Activated T-cell treated with anti-CD3 and anti-CD28 coated beads for 1 hour (primary cell): ENCODE results near the gene MTPN.

Experiments
- DNase-seq: peaks from one replicate; pipeline ENCODE4 v3.0.0-alpha.2; 2020; ENCODE audit warnings: low read depth

Gene MTPN

GRCh38 chr7:135924302-135924701, 52.9 kb downstream of the MTPN start:
- DNase-seq, result no peak

GRCh38 chr7:135922263-135922662, 54.9 kb downstream of the MTPN start:
- no peak for DNase-seq

GRCh38 chr7:135920478-135920877, 56.7 kb downstream of the MTPN start:
- no peak for DNase-seq

DNA sequence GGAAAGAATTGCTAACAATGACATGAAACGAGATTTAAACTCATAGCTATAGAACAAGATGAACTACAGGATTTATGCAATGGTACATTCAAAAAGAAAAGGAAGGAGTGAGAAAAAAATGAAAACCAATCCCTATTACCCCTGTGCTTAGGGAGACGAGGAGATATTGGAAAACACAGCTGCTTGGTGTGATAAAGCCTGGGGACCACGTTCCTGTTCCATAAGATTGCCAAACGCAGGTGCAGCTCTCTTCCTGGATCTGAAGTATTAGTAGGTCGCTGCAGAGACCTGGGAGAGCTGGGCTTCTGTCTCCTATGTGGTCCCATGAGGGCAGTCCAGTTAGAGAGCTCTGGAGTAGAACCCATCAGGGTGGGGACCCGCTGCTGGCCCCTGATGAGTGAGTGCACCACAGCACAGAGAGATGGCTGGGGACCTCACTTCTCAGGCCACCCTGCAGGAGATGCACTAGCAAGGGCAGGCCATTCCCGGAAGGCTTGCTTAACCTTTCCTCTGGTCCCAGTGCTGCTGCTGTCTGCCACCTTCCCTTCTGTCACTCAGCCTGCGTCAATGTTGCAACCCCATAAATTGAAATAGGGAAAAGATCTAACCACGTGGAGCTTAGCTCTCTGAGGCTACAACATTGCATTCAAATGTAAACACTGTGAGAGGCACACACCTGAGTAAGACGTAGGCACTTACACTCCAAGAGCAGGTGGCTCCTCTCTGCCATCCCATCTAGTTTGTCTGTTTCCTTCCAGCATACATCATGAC, 57.9 kb downstream of the MTPN start:
- no peak for DNase-seq

DNA sequence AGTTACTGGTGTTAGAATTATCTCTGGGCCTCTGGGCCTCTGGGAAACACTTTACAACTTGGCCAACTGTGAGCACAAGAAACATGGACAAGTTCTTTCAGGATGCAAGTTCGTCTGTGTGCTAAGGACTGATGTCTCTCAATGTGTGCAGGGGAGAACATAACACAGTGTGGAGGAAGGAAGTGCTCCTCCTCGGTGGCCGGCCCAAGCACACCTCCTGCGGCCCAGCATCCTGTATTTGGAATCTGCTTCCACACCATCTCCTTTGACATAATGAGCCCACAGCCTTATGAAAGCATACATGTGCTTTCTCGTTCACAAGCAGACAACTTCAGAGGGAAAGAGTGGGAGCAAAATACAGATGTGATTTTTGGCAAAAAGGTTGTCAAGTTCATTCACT, 59.0 kb downstream of the MTPN start:
- no peak for DNase-seq

GRCh38 chr7:135917721-135918120, 59.4 kb downstream of the MTPN start:
- no peak for DNase-seq

GRCh38 chr7:135914346-135914745, 62.8 kb downstream of the MTPN start:
- no peak for DNase-seq

- DNase-seq, result no peak
These were observed 63.8 kb downstream of the MTPN start for GRCh38 chr7:135913404-135913803.

DNA sequence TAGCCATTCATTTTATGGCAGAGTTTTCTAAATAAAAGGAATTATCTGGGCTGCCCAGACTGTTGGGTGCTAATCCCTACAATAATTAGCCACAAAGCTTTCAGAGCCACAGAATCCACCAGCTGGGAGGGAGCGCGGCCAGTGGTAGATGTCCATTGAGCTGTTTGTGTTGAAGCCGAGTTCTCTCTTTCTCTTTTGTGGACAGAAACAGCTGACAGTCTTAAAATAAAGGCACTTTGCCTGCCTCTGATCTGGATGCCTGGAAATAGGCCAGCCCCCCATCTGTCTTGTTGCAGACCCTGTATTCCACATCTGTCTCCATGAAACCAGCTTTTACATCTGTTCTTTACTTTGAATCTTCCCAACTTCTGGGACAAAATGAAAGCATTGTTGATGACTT, 66.1 kb downstream of the MTPN start:
- DNase-seq, result no peak

GRCh38 chr7:135910393-135911036, 66.6 kb downstream of the MTPN start:
- DNase-seq, result no peak

- DNase-seq, result no peak
These were observed 71.3 kb downstream of the MTPN start for GRCh38 chr7:135905858-135906257.

GRCh38 chr7:135905355-135905754, 71.8 kb downstream of the MTPN start:
- no peak for DNase-seq

DNA sequence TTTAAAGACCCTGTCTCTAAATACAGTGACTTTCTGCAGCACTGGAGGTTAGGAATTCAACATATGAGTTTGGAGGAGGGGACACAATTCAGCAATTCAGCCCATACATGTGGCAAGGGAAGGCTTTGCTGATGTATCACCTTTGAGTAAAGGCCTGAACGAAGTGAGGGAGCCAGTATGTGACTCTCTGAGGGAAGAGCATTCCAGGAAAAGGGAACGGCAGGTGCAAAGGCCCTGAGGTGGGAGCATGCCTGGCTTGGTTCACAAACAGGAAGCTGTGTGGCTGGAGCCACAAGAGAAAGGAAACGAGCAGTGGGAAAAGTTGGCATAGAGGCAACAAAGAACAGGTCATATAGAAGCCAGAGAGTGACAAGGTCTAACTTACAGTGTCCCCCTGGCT, 72.9 kb downstream of the MTPN start:
- no peak for DNase-seq

DNA sequence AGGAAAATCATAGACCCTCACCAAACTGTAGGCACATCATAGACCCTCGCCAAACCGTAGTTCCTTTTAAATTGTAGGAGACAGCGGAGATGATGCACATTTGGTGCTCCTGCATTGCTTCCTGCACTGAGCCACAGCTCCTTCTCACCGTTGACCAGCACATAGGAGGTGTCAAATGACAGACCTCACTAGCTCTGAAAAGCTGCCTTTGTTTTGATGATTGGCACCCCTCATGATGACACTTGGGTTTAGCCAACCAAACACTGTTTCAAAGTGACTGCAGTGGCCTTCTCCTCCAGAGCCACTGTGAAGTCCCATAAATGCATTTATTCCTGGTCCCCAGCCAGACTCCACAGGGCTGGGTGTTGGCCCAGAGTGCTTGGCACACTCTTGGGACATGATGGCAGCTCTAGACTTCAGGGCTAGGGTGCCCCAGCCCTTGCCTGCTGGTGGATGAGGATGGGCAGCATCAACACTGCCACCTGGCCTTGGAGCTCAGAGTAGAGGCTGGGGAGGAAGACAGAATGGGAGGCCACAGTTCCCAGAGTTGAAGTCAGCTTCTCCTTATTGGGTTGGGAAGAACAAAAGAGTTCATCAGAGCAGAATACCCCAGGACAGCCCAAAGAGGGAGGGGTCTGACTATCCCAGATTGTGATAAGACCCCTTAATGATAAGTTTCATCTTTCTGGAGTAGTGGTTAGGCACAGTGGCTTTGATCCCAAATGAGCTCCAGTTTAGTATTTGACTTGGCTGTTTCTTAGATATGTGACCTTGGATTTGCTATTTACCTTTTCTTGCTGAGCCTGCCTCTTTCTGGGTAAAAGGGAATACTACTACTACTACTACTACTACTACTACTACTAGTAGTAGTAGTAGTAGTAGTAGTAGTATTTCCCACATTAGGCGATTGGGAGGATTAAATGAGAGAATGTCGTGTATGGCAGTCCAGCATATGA, 75.3 kb downstream of the MTPN start:
- DNase-seq, result no peak

DNA sequence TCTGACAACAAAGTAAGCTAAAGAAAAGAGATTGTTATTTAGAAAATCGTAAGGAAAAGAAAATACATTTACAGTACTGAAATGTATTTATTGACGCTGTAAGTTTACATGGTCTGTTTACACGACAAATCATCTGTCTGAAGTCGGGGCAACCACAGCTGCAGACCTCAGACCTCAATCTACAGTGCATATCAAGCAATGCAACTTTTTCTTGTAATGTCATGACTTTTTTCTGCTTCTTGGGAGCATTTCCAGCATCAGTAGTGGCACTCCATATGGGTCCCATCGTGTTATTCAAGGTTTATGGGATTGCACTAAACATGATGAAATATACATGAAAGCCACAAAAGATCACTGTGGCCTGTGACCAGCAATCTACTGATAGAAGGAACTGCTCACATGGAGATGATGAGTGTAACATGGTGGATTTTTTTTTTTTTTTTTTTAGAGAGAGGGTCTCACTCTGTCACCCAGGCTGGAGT, 77.1 kb downstream of the MTPN start:
- no peak for DNase-seq

GRCh38 chr7:135899458-135900064, 77.6 kb downstream of the MTPN start:
- DNase-seq, result no peak

DNA sequence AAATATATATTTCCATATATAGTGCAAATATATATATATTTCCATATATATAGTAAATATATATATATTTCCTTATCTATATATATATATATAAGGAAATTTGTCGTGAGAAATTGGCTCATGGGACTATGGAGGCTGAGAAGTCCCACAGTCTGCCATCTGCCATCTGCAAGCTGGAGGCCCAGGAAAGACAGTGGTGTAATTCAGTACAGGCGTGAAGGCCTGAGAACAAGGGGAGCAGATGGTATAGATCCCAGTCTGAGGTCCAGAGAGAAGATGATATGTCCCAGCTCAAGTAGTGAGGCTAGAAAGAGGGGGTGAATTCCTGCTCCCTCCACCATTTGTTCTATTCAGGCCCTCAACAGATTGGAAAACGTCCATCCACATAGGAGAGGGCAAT, 78.9 kb downstream of the MTPN start:
- DNase-seq, result no peak

- DNase-seq, result no peak
These were observed 82.3 kb downstream of the MTPN start for GRCh38 chr7:135894816-135895215.

- no peak for DNase-seq
These were observed 87.3 kb downstream of the MTPN start for GRCh38 chr7:135889823-135890222.

- DNase-seq, result no peak
These were observed 88.4 kb downstream of the MTPN start for GRCh38 chr7:135888740-135889139.

- no peak for DNase-seq
These were observed 90.6 kb downstream of the MTPN start for GRCh38 chr7:135886345-135887132.
